Fibroblast of lung (primary cell): ENCODE measurements around the gene PDE4D.

ENCODE experiments used
- EZH2 ChIP-seq: IDR thresholded peaks from 2 replicates; pipeline ENCODE4 v1.5.1; 2012; ENCODE audit warnings: low read length, control low read depth, mild to moderate bottlenecking; ENCODE audit errors: missing control alignments
- TF ChIP-seq, protein P1 (sequence below), 2 donors: IDR thresholded peaks in 1 of 2; conservative IDR thresholded peaks in 1 of 2; 1 replicate in 1 of 2; 2 replicates in 1 of 2; pipeline ENCODE4 v1.5.1; 2011 to 2012; ENCODE audit warnings: low read length in 2 of 2, control low read depth in 1 of 2, inconsistent platforms in 1 of 2, low read depth in 1 of 2, mild to moderate bottlenecking in 1 of 2

DNA sequence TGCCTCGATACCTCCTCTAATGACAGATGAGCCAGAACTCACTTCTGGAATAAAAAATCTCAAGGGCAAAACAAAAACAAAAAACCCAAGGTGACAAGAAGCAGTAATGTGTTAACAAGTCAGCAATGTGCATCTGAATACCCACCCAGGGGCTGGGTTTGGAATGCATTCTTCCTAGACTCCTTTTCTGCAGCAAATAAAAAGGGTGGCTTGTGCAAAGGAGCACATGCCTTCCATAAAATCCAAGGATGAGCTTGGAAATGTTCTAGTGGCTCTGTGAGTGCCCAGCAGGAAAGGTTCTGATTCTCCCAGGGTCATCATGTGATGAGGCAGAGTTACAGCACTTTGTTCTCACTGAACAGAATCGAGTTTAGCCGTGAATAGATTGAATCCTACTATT, 710.8 kb downstream of the PDE4D start:
- TF ChIP-seq EZH2 = no peak
- TF ChIP-seq, protein P1, sequence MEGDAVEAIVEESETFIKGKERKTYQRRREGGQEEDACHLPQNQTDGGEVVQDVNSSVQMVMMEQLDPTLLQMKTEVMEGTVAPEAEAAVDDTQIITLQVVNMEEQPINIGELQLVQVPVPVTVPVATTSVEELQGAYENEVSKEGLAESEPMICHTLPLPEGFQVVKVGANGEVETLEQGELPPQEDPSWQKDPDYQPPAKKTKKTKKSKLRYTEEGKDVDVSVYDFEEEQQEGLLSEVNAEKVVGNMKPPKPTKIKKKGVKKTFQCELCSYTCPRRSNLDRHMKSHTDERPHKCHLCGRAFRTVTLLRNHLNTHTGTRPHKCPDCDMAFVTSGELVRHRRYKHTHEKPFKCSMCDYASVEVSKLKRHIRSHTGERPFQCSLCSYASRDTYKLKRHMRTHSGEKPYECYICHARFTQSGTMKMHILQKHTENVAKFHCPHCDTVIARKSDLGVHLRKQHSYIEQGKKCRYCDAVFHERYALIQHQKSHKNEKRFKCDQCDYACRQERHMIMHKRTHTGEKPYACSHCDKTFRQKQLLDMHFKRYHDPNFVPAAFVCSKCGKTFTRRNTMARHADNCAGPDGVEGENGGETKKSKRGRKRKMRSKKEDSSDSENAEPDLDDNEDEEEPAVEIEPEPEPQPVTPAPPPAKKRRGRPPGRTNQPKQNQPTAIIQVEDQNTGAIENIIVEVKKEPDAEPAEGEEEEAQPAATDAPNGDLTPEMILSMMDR (conservative IDR thresholded peaks at IDR 0.05 in 1 of 2, IDR thresholded peaks at IDR 0.05 in 1 of 2; ENCODE audit: low read depth in 1 of 2, low read length in 2 of 2) = no peak
